ENCODE data around the gene TOX2.

Gene TOX2, protein sequence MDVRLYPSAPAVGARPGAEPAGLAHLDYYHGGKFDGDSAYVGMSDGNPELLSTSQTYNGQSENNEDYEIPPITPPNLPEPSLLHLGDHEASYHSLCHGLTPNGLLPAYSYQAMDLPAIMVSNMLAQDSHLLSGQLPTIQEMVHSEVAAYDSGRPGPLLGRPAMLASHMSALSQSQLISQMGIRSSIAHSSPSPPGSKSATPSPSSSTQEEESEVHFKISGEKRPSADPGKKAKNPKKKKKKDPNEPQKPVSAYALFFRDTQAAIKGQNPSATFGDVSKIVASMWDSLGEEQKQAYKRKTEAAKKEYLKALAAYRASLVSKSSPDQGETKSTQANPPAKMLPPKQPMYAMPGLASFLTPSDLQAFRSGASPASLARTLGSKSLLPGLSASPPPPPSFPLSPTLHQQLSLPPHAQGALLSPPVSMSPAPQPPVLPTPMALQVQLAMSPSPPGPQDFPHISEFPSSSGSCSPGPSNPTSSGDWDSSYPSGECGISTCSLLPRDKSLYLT

DNA sequence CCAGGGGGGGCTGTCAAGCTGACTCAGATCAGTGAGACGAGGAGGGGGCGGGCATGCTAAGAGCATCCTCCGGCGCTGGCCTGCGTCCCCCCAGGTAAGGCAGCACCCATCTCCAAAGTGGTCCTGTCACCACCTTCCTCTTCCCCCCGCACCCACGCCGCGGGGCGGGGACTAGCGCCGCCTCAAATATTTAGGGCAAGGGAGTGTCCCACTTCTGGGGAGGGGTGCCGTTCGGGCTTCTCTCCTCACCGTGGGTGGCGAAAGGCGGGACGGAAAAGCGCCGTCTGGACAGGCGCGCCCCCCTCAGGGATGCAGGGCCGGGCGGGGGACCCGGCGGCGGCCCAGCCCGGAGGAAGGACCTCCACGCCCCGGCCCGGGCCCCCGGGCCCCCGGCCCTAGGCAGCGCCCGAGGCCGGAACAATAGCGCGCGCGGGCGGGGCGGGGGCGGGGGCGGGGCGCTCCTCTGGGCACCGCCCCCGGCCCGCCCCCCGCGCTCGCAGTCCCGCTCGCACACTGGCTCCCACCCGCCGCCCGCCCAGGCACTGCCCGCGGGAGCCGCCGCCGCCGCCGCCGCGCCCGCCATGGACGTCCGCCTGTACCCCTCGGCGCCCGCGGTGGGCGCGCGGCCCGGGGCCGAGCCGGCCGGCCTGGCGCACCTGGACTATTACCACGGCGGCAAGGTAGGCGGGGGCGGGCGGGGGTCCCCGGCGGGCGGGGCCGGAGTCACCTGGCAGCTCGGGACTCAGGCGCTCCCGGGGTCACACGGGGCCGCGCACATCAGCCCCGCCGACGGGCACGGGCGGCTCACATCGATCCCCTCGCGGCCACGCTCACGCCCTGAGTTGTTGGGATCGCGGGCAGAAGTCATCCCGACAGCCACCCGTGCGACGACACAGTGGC is at the start of gene TOX2:
Gene TOX2 (plus strand): TSS at position 542 of the 900 bp plus-strand sequence. CDS start 40 bp downstream, at position 582.
- DNase-seq (ENCODE audit: low read depth): peak; percentile 31

DNA sequence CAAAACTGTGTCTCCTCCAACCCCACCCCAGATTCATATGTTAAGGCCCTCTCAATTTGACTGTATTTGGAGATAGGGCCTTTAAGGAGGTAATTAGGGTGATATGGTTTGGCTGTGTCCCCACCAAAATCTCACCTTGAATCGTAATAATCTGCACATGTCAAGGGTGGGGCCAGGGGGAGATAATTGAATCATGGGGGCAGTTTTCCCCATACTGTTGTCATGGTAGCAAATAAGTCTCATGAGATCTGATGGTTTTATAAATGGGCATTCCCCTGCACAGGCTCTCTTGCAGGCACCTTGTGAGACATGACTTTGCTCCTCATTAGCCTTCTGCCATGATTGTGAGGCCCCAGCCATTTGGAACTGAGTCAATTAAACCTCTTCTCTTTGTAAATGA is 46.6 kb upstream of the TOX2 start:
- DNase-seq (ENCODE audit: low read depth): no peak

DNA sequence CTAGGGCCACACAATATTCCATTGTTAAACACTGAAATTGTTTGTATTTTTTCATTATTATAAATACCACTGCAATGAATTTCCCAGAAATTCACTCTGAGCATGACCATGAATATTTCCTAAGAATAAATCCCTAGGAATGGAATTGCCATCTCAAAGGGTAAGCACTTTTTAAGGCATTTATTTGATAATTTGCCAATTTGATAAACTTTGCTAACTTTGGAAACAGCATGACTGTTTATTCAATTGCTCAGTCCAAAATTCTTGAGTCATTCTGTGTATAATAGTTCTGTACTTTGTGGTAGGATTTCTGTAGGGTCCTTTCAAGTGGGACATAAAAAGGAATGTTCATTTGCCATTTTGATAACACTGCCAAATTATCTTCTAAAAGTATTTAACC is 44.2 kb upstream of the TOX2 start:
- DNase-seq (ENCODE audit: low read depth): no peak

DNA sequence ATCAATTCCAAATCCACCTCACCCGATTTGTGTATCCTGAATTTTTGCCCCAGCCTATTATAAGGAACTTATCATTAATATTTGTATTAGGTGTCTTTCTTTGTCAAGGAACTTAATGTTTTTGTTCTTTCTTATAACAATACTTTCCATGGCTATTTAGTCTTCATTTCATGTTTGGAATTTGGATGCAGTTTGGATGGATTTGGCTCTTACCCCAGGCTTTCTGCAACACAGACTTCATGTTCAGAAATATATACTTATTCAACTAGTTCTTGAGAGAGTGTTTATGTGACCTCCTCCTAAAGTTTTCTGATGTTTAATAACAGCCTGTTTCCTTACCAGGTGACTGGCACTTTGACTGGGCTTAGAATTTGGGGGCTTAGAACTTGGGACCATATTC is 35.9 kb upstream of the TOX2 start:
- no peak for DNase-seq (ENCODE audit: low read depth)

DNA sequence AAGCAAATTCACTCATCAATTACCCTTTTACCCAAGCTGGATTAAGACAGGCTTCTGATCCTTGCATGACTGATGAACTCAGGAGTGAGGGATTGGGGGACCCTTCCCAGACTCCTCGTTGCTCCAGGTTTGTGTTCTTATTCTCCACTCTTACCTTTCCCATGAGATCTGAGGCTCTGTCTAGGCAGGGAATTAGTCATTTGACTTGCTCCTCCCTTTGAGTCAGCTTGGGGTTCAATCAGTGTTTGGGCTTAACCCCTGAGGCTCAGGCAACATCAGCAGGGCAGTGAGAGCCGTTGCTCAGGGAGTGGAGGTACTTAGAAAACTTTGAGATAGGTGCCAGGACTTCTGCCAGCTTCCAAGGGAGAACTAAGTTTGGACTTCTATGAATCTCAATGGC is 20.7 kb upstream of the TOX2 start:
- no peak for DNase-seq (ENCODE audit: low read depth)

DNA sequence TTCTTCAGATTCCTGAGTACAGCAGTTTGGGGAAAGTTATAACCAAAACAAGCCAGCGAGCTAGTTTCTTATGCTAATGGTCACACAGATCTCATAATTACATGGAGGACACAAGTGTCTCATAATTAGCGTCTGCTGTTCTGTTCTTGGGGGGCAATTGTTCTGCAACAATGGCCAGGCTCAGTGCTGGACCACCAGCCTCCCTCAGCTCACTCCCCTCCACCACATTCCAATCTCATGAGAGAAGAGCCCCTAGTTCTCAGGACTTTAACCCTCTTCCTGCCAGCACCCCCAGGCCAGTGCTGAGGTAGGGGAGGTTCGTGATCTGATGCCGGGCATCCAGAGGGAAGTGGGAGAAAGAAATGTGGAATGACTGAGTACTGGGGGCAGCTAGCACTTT is 20.2 kb upstream of the TOX2 start:
- no peak for DNase-seq (ENCODE audit: low read depth)

DNA sequence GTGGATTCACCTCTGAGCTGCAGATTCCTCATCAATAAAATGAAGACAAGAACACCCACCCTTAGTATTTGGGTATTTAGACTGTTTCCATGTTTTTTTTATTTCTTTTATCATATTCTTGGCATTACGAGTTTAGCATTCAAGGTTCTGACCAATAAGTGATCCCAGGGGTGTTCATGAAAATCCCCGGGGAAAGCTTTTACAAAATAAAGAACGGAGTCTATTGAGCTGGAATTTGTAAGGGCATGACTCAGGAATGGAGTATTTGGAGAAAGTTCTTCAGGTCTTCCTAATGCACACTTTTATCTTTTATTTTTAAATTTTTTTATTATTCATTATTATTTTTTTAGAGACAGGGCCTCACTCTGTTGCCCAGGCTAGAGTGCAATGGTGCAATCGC is 19.4 kb upstream of the TOX2 start:
- DNase-seq (ENCODE audit: low read depth): no peak

DNA sequence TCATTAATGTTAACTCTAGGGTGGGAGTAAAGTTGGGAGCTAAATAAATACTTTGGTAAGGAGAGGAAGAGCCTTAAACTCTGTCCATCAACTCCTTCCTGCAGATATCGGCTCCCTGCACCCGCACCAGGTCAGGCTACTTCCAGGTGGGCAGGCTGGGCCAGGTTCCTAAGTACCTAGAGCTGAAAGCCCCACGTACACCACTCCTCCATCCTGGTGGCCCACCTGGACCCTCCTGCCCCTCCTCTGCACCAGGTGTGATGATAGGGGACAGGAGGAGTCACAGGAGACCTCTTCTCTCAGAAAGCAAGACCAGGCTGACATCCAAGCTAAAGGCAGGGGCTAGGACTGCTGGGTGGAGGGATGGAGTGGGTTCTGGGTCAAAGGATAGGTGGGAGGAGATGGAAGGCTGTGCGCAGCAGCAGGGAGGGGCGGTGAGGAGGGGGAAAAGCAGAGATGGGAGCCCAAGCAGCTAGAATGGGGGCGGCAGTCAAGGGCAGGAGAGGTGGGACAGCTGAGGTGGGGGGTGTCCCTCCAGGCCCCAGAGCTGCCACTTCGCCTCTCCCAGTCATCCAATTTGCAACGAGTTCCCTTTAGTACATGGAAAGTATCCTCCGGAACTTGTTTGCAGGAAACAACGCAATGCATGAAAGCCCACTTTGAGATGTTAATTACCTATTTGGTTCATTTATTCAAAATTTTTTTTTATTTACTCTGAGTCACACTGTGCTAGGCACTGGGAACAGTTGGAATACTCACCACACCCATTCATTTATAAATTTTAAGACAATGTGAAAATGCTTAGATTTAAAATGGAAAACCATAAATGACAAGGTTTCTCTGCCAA is 15.2 kb upstream of the TOX2 start:
- DNase-seq (ENCODE audit: low read depth): no peak

DNA sequence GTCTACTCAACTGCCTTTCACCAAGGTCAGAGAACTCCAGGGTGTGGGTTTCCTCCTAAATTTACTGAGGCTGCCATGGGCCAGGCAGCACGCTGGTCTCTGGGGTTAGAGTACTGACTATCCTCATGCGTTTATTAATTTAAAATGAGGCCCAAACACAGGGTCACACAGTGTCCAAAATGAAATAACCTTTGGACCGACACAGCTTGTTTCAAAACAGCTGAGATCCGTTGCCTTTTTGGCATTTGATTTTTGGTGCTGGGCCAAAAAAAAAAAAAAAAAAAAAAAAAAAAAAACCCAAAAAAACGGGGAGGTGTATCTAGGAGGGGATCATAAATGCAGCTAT is 14.6 kb upstream of the TOX2 start:
- no peak for DNase-seq (ENCODE audit: low read depth)

DNA sequence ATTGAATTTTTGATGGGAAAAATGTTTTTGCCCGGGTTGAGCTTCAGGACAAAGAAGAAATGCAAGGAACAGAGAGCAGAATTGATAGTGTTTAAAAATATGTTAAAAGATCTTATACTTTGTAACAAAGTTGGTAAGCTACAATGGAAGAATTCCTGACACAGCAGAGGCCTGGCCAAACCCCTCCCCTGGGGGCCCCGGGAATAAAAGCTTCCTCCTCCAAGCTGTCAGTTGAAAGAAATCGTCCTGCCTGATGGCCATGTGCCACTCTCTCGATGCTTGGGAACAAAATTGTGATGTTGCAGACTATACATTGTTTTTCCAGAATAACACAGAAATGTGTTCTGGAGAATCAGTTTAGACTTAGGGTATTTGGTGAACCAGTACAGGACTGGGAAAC is 14.2 kb upstream of the TOX2 start:
- DNase-seq (ENCODE audit: low read depth): no peak

DNA sequence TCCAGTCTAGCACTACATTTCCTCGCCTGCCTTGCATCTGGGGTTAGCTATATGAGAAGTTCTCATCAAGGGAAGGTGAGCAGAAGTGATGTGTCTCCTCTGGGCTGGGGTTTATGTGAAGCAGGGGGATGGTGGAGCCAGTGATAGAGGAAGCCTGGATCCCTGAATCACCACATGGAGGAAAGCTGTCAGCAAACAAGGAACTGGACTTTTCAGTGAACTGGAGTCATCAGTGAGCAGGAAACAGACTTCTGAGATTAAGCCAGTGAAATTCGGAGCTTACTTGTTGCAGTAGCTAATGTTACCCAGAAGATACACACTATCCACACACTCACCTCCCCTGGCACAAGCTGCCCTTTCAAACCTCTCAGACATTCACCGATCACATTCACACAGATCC is 13.4 kb upstream of the TOX2 start:
- no peak for DNase-seq (ENCODE audit: low read depth)

DNA sequence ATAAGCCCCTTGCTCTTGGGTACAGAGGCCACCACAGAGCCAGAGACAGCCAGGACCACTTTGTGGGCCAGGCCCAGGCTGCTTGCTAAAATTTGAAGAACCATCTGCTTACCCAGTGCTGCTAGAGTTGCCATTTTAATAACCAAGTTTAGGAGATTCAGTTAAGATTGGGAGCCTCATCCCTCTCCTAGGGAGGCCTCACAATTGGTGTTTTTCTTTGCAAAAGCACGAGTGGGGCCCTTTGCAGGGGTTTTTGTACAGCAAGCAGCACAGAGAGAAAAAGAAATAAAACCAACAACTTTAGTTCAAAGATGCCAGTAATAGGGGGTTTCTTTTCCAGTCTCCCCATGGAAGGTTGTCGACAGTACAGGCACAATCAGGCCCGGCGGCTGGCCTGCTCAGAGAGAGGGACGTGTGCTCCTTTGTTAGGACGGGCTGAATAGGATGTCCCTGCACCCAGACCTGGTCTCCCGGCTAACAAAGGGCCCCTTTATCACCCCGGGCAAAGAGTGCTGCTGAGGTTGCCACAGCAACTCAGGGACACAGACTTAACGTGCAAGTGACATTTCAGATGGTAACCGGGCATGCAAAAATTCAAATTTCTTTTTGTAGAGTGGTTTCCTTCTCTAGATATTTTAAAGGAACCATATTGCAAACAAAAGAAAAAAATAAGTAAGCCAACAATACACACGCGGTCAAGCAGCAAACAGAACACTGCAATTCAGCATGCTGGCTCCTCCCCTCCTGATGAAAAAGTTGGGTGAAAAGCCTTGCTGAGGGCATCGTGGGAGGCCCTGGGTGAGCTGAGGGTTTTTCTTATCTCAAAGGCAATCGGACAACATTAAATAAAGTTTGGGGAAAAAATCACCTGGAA is 10.5 kb upstream of the TOX2 start:
- no peak for DNase-seq (ENCODE audit: low read depth)

DNA sequence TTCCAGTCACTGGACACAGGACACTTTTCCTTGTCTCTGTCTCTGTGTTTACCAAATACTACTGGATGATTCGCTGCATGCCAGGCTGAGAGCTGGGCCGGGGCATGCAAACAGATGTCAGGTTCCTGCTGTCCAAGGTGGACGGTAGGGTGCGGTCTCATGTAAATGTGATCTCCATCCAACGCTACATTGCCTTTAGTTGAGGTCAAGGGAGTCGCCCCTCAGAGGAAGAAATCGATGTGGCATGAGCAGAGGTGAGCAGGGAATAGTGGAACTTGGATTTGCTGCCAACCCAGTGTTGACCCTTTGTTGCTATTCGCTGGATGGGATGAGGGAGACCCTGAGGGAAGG is 9.8 kb upstream of the TOX2 start:
- DNase-seq (ENCODE audit: low read depth): no peak

DNA sequence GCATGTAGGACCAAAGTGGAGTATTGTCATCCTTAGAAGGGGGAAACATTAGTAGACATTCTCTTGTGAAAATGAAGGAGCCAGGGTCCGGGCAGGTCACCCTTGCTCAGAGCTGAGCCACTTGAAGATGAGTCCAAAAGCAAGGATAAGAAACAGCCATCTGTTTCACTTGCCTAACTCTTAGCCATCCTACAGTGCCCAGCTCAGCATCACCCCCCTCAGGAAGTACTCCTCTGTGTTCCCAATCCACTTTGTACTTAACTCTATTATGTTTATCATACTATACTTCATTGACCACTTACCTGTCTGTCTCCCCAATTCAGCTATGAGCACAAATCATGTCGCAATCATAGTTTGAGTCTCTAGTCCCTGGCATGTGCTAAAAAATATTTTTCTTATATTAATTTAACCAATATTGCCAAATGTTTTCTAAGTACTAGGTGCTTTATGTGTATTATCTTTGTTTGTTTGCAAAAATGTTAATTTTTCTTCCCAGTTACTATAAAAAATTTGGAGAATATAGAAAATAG is 8.1 kb upstream of the TOX2 start:
- no peak for DNase-seq (ENCODE audit: low read depth)

DNA sequence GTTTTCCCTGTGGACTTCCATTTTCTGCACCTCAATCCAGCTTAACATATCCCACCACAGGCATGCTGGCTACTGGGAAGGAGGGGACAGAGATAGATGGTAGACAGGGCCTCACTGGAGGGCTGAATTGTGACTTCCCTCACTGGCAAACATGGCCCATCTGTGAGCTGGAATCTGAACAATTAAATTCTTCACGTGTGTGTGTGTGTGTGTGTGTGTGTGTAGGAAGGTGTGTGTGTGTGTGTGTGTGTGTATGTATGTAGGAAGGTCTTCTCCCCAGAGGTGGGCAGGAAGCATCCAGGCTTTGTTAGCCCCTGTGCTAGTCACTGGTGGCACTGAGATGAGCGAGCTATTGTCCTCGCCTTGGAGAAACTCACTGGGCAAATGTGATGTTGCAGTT is 5.4 kb upstream of the TOX2 start:
- no peak for DNase-seq (ENCODE audit: low read depth)

DNA sequence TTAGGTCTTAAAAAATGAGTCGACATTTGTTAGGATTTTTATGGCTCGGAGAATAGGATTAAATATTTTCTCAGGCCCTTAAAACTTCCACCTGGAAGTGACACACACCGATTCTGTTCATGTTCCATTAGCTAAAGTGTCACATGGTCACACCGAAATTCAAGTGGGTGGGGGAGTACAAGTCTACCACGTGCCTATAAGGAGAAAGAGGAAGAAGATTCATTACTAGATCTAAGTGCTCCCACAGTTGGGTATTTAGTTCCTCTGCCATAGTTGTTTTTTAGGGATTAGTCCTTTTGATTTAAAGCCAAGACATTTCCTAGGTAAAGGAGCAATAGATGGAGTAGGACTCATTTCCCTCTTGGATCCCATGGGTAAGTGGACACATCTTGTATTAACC is 4.9 kb upstream of the TOX2 start:
- DNase-seq (ENCODE audit: low read depth): no peak

DNA sequence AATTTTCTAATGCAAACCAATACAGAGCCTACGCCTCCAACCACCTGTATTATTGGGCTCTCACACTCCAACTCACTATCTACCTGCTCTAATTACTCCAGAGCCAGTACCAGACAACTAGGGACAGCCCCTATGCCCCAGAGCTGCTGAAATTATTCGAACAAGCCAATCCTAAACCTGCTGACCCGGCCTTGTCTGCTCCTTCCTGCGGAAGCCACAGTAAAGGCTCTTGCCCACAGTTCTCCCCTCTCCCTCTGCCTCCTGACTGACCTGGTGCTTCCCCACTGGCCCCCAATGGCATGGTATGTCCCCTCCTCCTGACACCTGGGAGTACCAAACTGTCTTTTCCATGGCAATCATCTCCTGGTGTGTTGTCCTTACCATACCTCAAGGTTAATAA is 4.1 kb upstream of the TOX2 start:
- no peak for DNase-seq (ENCODE audit: low read depth)

DNA sequence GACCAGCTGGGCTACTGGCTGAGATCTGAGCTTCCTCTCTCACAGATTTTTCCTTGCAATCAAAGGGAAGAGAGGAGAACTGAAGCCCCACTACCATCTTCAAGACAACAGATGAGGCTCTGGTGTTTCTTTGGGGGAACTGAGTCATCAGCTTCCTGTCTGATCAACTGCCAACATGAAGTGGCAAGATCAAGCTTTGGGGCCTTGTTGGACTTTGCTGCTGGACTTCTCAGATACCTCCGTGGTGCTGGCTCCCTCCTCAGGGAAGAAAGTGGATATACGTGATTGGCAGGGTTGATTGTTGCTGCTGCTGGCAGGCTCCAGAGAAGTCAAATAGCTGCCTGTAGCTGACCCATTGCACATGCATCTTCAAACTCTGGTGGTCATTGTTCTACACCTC is 3.6 kb upstream of the TOX2 start:
- DNase-seq (ENCODE audit: low read depth): no peak

DNA sequence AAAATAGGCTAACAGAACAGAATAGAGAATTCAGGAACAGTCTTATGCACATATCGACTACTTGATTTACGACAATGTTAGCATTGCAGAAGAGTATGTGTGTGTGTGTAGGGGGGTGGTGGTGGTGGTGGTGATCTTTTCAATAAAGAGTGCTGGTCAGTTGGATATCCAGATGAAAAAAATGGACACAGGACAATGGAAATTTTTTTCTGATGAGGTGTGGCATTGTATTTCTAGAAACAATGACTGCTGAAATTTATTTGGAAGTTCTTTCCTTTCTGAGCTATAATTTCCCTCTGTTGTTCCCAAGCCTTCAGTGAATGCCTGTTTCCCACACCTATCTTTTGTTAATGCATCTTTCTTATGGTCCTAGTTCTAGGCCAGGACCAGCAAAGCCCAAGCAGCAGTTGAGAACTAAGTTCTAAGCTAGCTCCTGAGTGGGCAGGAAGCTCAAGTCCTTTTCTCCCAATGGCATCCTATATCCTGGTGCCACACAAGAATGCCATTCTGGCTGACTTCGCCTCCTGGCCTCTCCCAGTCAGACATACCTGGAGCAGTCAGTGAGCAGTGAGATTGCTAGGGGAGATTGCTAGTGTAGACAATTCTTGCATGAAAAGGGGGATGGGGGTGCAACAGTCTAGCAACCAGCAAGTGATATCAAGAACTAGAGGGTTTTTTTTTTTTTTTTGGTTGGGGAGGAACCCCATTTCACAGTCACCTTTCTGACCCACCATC is 1.2 kb upstream of the TOX2 start:
- no peak for DNase-seq (ENCODE audit: low read depth)
